ENCODE results near the gene DGKB.

DGKB gene

DNA sequence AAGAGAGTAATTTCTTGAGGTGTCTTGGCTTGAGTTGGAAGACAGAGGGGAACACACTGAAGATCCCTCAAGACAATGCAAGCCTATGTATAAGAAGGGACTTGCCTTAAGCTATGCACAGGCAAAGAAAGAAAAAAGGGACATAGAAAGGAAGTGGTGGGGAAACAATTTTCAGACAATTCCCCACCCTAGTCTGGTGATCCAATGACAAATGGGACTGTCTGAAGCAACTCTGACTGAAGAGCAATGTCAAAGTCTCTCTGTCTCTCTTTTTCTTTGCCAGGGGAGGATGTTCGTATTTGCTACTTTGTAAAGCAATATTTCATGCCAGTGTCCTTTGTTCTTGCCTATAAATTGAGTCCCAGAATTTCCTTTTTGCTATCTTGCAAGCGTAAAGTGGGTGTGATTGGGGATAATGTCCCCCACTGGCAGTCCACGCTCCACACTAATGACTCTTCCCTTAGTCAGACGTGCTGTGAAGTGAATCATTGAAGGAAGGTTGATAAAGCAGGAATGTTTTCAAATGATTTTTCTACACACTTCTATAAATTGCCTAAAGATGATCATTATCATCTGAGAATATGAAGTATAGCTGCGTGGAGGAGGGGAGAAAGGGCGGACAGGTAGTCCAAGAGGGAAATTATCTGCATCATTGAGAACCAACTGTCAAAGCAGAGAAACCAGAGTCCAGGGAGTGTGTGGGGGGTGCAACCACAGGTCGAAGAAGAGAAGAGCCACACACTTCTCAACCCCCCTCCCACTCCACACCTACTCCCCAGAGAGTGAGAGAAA is 669.3 kb downstream of the DGKB start:
- no peak overlapping the region for H3K4me3 ChIP-seq (ENCODE audit: low read length)
- no peaks in the 10 kb centered on the region for H3K9me3 ChIP-seq (ENCODE audit: control insufficient read depth, low read depth, low read length)
- no peak overlapping the region for H3K9ac ChIP-seq (ENCODE audit: low read length)
- H3K27me3 ChIP-seq (ENCODE audit: control insufficient read depth, insufficient read depth, low read length): no peaks in the 10 kb centered on the region
- no peaks in the 10 kb centered on the region for H3K36me3 ChIP-seq (ENCODE audit: control insufficient read depth, low read depth, low read length)
- peaks cover 3% of the 10 kb centered on the region for H3K4me1 ChIP-seq (ENCODE audit: control insufficient read depth, low read depth, low read length)
- no peak overlapping the region for H3K27ac ChIP-seq (ENCODE audit: low read length)

DNA sequence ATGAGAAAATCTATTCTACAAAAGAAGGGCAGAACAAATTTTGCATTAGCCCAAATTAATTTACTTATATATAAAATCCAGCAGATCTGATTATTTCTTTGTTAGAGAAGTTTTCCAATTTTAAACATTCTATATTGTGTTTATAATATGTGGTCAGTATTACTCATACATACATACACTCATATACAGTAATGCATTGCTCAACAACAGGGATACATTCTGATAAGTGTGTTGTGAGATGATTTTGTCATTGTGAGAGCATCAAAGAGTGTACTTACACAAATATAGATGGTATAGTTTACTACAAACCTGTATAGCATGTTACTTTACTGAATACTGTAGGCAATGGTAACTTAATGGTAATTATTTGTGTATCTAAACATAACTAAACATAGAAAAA is 673.5 kb downstream of the DGKB start:
- peaks cover 8% of the 10 kb centered on the region for H3K4me1 ChIP-seq (ENCODE audit: control insufficient read depth, low read depth, low read length)

DNA sequence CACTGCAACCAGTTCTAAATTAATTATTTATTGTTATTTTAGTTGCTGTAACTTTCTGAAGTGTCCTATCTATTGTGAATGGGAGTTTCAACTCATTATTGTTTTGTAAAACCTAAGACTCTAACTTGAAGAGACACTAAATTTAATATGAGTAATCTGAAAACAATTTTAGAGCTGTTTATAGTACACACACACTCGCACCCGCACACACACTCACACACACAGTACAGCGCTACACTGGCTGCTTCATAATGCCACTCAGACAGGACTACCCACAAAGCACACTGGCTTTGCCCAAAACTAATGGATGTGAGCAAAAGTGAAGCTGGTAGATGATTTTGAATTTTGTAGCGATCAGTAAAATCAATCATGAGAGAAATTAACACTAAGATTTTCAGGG is 674.2 kb downstream of the DGKB start:
- Histone ChIP-seq H3K36me3 (ENCODE audit: control insufficient read depth, low read depth, low read length) (no peaks in the 10 kb centered on the region), H3K27ac (ENCODE audit: low read length) (no peak overlapping the region), H3K4me3 (ENCODE audit: low read length) (no peak overlapping the region), H3K27me3 (ENCODE audit: control insufficient read depth, insufficient read depth, low read length) (no peaks in the 10 kb centered on the region), H3K4me1 (ENCODE audit: control insufficient read depth, low read depth, low read length) (peaks cover 5% of the 10 kb centered on the region), H3K9me3 (ENCODE audit: control insufficient read depth, low read depth, low read length) (no peaks in the 10 kb centered on the region), H3K9ac (ENCODE audit: low read length) (no peak overlapping the region)

More for the DNA sequence above, 673.5 kb downstream of the DGKB start:
- H3K4me3 ChIP-seq (ENCODE audit: low read length): no peak overlapping the region
- H3K36me3 ChIP-seq (ENCODE audit: control insufficient read depth, low read depth, low read length): no peaks in the 10 kb centered on the region
- H3K9ac ChIP-seq (ENCODE audit: low read length): no peak overlapping the region
- no peak overlapping the region for H3K27ac ChIP-seq (ENCODE audit: low read length)
- no peaks in the 10 kb centered on the region for H3K27me3 ChIP-seq (ENCODE audit: control insufficient read depth, insufficient read depth, low read length)
- no peaks in the 10 kb centered on the region for H3K9me3 ChIP-seq (ENCODE audit: control insufficient read depth, low read depth, low read length)

DNA sequence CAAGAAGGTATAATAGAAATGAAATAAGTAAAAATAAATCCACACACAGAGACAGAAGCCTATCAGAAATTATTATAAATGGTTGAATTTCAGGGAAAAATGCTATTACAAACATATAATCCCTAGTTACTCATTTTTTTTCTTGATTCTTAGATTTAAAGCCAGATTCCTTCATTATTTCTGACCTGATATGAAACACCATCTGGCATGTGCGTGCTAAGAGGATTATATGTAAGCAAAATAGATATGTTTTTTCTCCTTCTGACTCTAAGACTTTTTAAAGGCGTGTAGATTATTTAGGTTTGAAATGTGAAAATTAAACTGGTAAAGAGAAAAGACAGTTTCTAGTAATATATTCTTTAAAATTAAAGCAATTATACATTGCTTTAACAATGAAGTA is 676.4 kb downstream of the DGKB start:
- Histone ChIP-seq H3K27ac (ENCODE audit: low read length) (no peak overlapping the region), H3K9ac (ENCODE audit: low read length) (no peak overlapping the region), H3K4me1 (ENCODE audit: control insufficient read depth, low read depth, low read length) (peaks cover 5% of the 10 kb centered on the region), H3K36me3 (ENCODE audit: control insufficient read depth, low read depth, low read length) (no peaks in the 10 kb centered on the region), H3K27me3 (ENCODE audit: control insufficient read depth, insufficient read depth, low read length) (no peaks in the 10 kb centered on the region), H3K4me3 (ENCODE audit: low read length) (no peak overlapping the region), H3K9me3 (ENCODE audit: control insufficient read depth, low read depth, low read length) (no peaks in the 10 kb centered on the region)

DNA sequence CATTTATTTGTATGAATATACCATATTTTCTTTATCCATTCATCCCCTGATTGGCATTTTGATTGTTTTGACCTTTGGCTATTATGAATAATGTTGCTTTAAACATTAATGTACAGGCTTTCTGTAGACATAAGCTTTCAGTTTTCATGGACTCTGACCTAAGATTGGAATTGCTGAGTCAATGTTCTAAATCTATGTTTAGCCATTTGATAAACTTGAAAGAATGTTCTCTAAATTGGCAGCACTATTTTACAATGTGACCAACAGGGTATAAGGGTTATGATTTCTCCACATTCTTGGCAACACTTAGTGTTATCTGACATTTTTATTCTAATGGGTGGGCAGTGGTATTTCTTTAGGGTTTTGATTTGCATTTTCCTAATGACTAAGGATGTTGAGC is 683.4 kb downstream of the DGKB start:
- Histone ChIP-seq H3K9ac (ENCODE audit: low read length) (no peak overlapping the region), H3K36me3 (ENCODE audit: control insufficient read depth, low read depth, low read length) (no peaks in the 10 kb centered on the region), H3K27me3 (ENCODE audit: control insufficient read depth, insufficient read depth, low read length) (no peaks in the 10 kb centered on the region), H3K27ac (ENCODE audit: low read length) (no peak overlapping the region), H3K4me3 (ENCODE audit: low read length) (no peak overlapping the region), H3K4me1 (ENCODE audit: control insufficient read depth, low read depth, low read length) (no peaks in the 10 kb centered on the region), H3K9me3 (ENCODE audit: control insufficient read depth, low read depth, low read length) (no peaks in the 10 kb centered on the region)

DNA sequence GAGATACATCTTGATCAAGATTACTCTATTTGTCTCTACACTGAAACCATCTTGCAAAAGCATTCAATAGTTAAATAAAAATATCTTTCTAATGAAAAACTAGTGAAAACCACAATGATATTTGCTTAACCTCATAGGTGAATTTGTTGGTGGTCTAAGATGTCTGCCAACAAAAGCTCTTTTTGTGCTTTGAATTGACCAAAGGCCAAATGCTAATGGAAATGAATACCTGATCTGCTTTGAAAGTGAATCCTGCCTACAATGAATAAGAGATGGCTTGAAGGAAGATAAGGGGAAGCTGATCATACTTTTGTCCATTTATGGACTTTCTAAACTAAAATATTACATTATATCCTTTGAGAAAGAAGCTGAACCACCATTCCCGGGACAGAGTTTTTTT is 684.2 kb downstream of the DGKB start:
- Histone ChIP-seq H3K27me3 (ENCODE audit: control insufficient read depth, insufficient read depth, low read length) (no peaks in the 10 kb centered on the region), H3K4me3 (ENCODE audit: low read length) (no peak overlapping the region), H3K4me1 (ENCODE audit: control insufficient read depth, low read depth, low read length) (no peaks in the 10 kb centered on the region), H3K9ac (ENCODE audit: low read length) (no peak overlapping the region), H3K27ac (ENCODE audit: low read length) (no peak overlapping the region), H3K9me3 (ENCODE audit: control insufficient read depth, low read depth, low read length) (no peaks in the 10 kb centered on the region), H3K36me3 (ENCODE audit: control insufficient read depth, low read depth, low read length) (no peaks in the 10 kb centered on the region)

DNA sequence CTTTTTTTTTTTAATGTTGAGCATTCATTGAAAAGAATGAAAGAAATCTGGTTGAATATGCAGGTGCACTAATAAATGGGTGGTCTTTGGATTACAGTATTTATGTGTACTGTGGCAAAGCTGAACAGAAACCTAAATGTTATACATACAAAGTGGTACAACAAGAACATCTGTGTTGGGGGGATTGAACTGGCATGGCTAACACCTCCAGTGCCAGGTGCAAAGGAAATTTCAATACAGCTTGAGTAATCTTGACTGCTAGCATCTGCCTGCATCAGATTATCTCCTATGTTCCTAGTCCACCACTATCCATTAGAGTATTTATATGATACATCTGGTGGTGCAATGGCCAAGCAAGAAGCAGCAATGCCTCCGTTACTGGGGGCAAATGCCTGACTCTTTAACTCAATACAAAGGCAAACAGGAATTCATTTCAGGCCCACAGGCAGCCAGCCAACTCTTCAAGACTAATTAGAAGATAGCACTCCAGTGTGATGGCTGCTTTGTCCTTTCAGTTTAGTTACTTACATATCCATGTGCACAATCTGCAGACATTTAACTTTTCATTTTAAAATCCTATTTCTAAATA is 692.6 kb downstream of the DGKB start:
- no peaks in the 10 kb centered on the region for H3K36me3 ChIP-seq (ENCODE audit: control insufficient read depth, low read depth, low read length)
- H3K9me3 ChIP-seq (ENCODE audit: control insufficient read depth, low read depth, low read length): no peaks in the 10 kb centered on the region
- no peaks in the 10 kb centered on the region for H3K4me1 ChIP-seq (ENCODE audit: control insufficient read depth, low read depth, low read length)
- H3K27me3 ChIP-seq (ENCODE audit: control insufficient read depth, insufficient read depth, low read length): no peaks in the 10 kb centered on the region
- H3K9ac ChIP-seq (ENCODE audit: low read length): no peak overlapping the region
- no peak overlapping the region for H3K4me3 ChIP-seq (ENCODE audit: low read length)
- H3K27ac ChIP-seq (ENCODE audit: low read length): no peak overlapping the region

DNA sequence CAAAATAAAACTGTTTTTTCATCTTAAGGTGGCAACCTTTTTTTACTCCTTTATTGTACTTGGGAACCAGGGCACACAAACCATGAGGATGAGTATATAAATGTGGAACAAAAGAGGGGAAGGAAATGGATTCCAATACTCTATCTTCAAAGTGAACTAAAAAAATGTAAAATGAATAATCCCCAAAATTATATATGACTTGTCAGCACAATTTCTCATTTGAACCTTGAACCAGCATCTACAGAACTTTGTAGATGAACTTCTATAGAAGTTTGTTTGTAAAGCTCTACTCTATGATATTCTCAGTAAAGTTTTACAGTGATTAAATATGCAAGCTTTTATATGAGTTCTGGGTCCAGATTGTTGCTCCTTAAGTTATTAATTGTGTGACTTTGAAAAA is 694.8 kb downstream of the DGKB start:
- no peak overlapping the region for H3K27ac ChIP-seq (ENCODE audit: low read length)
- H3K9me3 ChIP-seq (ENCODE audit: control insufficient read depth, low read depth, low read length): no peaks in the 10 kb centered on the region
- H3K36me3 ChIP-seq (ENCODE audit: control insufficient read depth, low read depth, low read length): no peaks in the 10 kb centered on the region
- H3K4me1 ChIP-seq (ENCODE audit: control insufficient read depth, low read depth, low read length): no peaks in the 10 kb centered on the region
- no peaks in the 10 kb centered on the region for H3K27me3 ChIP-seq (ENCODE audit: control insufficient read depth, insufficient read depth, low read length)
- no peak overlapping the region for H3K9ac ChIP-seq (ENCODE audit: low read length)
- H3K4me3 ChIP-seq (ENCODE audit: low read length): no peak overlapping the region

DNA sequence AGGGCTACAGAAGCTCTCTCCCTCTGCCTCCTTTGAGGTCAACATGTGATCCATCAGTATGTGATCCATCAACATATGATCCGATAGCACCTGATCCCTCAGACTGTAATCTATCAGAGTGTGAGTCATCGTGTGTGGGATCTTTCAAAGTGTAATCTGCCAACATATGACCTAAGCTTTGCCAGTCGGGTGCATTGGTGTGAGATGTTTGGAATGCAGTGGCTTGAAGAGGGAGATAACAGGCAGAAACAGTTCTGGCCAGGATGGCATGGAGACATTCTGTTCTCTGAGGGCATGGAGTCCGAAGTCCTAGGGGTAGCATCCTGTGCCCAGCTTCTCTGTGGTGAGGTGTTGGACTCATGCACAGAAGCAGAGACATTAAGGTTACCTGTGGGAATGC is 695.4 kb downstream of the DGKB start:
- no peak overlapping the region for H3K9ac ChIP-seq (ENCODE audit: low read length)
- H3K4me3 ChIP-seq (ENCODE audit: low read length): no peak overlapping the region
- H3K9me3 ChIP-seq (ENCODE audit: control insufficient read depth, low read depth, low read length): no peaks in the 10 kb centered on the region
- no peak overlapping the region for H3K27ac ChIP-seq (ENCODE audit: low read length)
- H3K4me1 ChIP-seq (ENCODE audit: control insufficient read depth, low read depth, low read length): no peaks in the 10 kb centered on the region
- H3K27me3 ChIP-seq (ENCODE audit: control insufficient read depth, insufficient read depth, low read length): no peaks in the 10 kb centered on the region
- no peaks in the 10 kb centered on the region for H3K36me3 ChIP-seq (ENCODE audit: control insufficient read depth, low read depth, low read length)

DNA sequence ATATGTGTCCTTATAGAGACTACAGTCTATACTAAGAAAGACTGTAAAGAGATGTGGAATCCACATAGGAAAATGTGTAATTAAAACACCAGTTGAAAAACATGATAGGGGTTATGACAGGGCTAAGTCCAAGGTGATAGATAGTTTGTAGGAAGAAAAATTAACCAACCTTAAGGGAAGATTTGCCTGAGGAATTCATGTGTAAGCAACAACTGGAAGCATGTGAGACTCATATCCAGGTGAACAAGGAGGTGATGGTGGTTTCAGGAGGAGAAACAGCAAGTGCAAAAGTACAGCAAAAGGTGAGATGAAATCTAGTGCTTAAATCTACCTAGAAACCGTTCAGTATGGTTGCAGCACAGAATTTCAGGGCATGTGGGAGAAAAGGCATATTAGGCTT is 696.4 kb downstream of the DGKB start:
- H3K4me1 ChIP-seq (ENCODE audit: control insufficient read depth, low read depth, low read length): no peaks in the 10 kb centered on the region
- H3K9me3 ChIP-seq (ENCODE audit: control insufficient read depth, low read depth, low read length): no peaks in the 10 kb centered on the region
- H3K27me3 ChIP-seq (ENCODE audit: control insufficient read depth, insufficient read depth, low read length): no peaks in the 10 kb centered on the region
- no peak overlapping the region for H3K9ac ChIP-seq (ENCODE audit: low read length)
- H3K27ac ChIP-seq (ENCODE audit: low read length): no peak overlapping the region
- no peaks in the 10 kb centered on the region for H3K36me3 ChIP-seq (ENCODE audit: control insufficient read depth, low read depth, low read length)
- H3K4me3 ChIP-seq (ENCODE audit: low read length): no peak overlapping the region

DNA sequence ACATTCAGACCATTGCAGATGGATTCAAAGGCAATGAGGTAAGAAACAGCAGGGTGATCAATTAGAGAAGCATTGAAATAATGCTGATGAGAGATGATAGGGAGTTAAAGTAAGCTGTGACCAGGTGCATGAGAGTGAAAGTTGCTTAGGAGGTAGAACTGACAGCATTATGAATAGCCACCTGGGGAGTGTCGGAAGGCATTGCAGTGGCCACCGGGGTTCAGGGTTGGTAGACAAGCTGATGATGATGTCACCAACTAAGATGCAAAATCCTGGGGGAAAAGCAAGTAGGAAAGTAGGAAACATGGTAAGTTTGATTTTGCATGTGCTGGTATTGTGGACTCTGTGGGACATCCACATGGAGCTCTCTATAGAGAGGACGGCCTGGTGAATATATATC is 701.2 kb downstream of the DGKB start:
- Histone ChIP-seq H3K9ac (ENCODE audit: low read length) (no peak overlapping the region), H3K27ac (ENCODE audit: low read length) (no peak overlapping the region), H3K4me1 (ENCODE audit: control insufficient read depth, low read depth, low read length) (no peaks in the 10 kb centered on the region), H3K36me3 (ENCODE audit: control insufficient read depth, low read depth, low read length) (no peaks in the 10 kb centered on the region), H3K4me3 (ENCODE audit: low read length) (no peak overlapping the region), H3K9me3 (ENCODE audit: control insufficient read depth, low read depth, low read length) (no peaks in the 10 kb centered on the region), H3K27me3 (ENCODE audit: control insufficient read depth, insufficient read depth, low read length) (no peaks in the 10 kb centered on the region)

DNA sequence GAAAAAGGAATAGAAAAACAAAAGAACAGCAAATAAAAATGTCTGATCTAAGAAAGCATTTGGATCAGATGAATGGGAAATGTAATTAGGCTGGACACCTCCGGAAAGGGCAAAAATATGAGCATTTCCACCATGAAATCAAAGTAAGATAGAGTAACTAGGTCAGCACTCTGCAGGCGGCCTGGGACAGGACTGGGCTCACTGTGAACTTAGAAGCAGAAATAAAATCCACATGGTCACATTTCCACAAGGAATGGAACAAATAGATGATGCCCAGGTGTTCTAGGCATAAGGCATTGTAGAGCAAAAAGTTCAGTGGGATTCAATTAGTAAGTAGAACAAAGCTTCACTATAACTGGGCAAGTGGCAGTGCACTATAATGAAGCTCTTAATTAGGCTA is 703.2 kb downstream of the DGKB start:
- H3K4me1 ChIP-seq (ENCODE audit: control insufficient read depth, low read depth, low read length): no peaks in the 10 kb centered on the region
- no peak overlapping the region for H3K27ac ChIP-seq (ENCODE audit: low read length)
- no peak overlapping the region for H3K4me3 ChIP-seq (ENCODE audit: low read length)
- H3K36me3 ChIP-seq (ENCODE audit: control insufficient read depth, low read depth, low read length): no peaks in the 10 kb centered on the region
- H3K9ac ChIP-seq (ENCODE audit: low read length): no peak overlapping the region
- no peaks in the 10 kb centered on the region for H3K27me3 ChIP-seq (ENCODE audit: control insufficient read depth, insufficient read depth, low read length)
- no peaks in the 10 kb centered on the region for H3K9me3 ChIP-seq (ENCODE audit: control insufficient read depth, low read depth, low read length)
